Psoas muscle (tissue), 8 donors: ENCODE measurements around the gene CNNM3. TPM values are rescaled to one million over a fixed set of nuclear protein-coding genes. Genes with fewer than 3 reads are reported as not detected.

Experiments used
- ATAC-seq, 4 donors: fragments of 200-7000 bp; cut with Tn5 transposase; one replicate each; pipeline ENCODE4 v1.9.1; 2020; ENCODE audit warnings: moderate library complexity in 3 of 4, mild to moderate bottlenecking in 2 of 4
- DNase-seq, 2 donors: peaks; one replicate each; pipeline ENCODE4 v3.0.0-alpha.2; 2020
- H3K27ac ChIP-seq: fragments of 200-600 bp; one replicate; pipeline ENCODE4 v1.8.0; 2022
- H3K27me3 ChIP-seq, 3 donors: fragments of 200-600 bp in 1 of 3; one replicate each; pipeline versions ENCODE4 v1.6.1 to v1.8.0; 2013 to 2022; ENCODE audit warnings: low read length in 2 of 3, mild to moderate bottlenecking in 2 of 3, moderate library complexity in 1 of 3; ENCODE audit not compliant: insufficient read depth in 3 of 3
- H3K36me3 ChIP-seq, 2 donors: fragments of 200-600 bp in 1 of 2; one replicate each; pipeline versions ENCODE4 v1.6.1 to v1.8.0; 2013 to 2022; ENCODE audit warnings: low read depth in 1 of 2, mild to moderate bottlenecking in 1 of 2, moderate library complexity in 1 of 2; ENCODE audit not compliant: insufficient read depth in 1 of 2
- H3K4me1 ChIP-seq: fragments of 200-600 bp; one replicate; pipeline ENCODE4 v1.8.0; 2022
- H3K4me3 ChIP-seq: fragments of 200-600 bp; one replicate; pipeline ENCODE4 v1.8.0; 2022; ENCODE audit warnings: mild to moderate bottlenecking
- H3K9me3 ChIP-seq: fragments of 200-600 bp; one replicate; pipeline ENCODE4 v1.8.0; 2022
- CTCF ChIP-seq: fragments of 200-600 bp; IDR thresholded peaks from one replicate; pipeline ENCODE4 v1.8.0; 2022; ENCODE audit warnings: antibody characterized with exemption
- WGBS, 3 donors: extraction: QIAGEN DNeasy Blood & Tissue Kit; methylation state at CpG; one replicate each; pipeline versions ENCODE4 v1.1.6 to v1.1.7; 2013; 5-methylcytosine and 5-hydroxymethylcytosine counted together
- intact Hi-C, 2 donors: fragments of 100-400 bp; cut with DNase I; formaldehyde crosslinking; loops; one replicate each; pipeline versions ENCODE4 v1.11.0 to v1.14.2; 2022
- polyA plus RNA-seq, 3 donors: library from polyadenylated mRNA; stranded (reverse); fragments of 200-250 nt; gene quantifications; one replicate each; pipeline ENCODE4 v1.2.3, GENCODE V29; 2013
- total RNA-seq, 4 donors: library from RNA; stranded (reverse); fragmentation: NEBNext Ultra II Directional in 2 of 4; extraction: Animal tissue kit (Norgen Biotek cat#: 25700) in 2 of 4; gene quantifications; one replicate each; pipeline versions ENCODE4 v1.2.1 to v1.2.4, GENCODE V29; 2021 to 2023
- donor health status: healthy with polysubstance abuse.
- donor health status: DM: no; HTN: no; CAD: no; lungs with moderate emphysema.
- donor health status: Bipolar disorder and iron deficiency.
- donor health status: healthy.
- donor health status: DM: yes; HTN: yes; CAD: no.
- donor health status: DM: no; HTN: no; CAD: no.
- donor health status: DM: no; HTN: no; CAD: no.
- donor health status: DM: yes; HTN: yes; CAD: no.

The CNNM3 gene
- total and polyA plus RNA-seq, 7 donors: 4.2 to 12.6 (median 7.7) TPM

GRCh38 chr2:96810783-96811192, 5.3 kb upstream of the CNNM3 start:
- H3K27ac ChIP-seq: peak overlapping the region; percentile 71
- no peak for DNase-seq
- H3K9me3 ChIP-seq: no peaks in the 10 kb centered on the region
- H3K4me3 ChIP-seq: no peak overlapping the region
- no peaks in the 10 kb centered on the region for H3K27me3 ChIP-seq
- H3K36me3 ChIP-seq: peaks cover 0 to 40% of the 10 kb centered on the region in 2 donors
- WGBS, 3 donors: 75 to 88% (median 86%) methylated on average over 5 of the region's 5 CpGs
- H3K4me1 ChIP-seq: peaks cover 30% of the 10 kb centered on the region
- ATAC-seq: no peak
- intact Hi-C loops: no loop called here
- TF ChIP-seq CTCF: no peak

GRCh38 chr2:96811917-96812316, 4.2 kb upstream of the CNNM3 start:
- no peaks in the 10 kb centered on the region for H3K9me3 ChIP-seq
- H3K4me1 ChIP-seq: peaks cover 30% of the 10 kb centered on the region
- H3K4me3 ChIP-seq: no peak overlapping the region
- 15 to 22% (median 16%) methylated on average over 3 of the region's 3 CpGs for WGBS, 3 donors
- no peak for TF ChIP-seq CTCF
- peak overlapping the region; percentile 71 for H3K27ac ChIP-seq
- DNase-seq (peak; percentile 64 to 84), ATAC-seq (peak; percentile 17 to 51 (median 38))
- no peaks in the 10 kb centered on the region for H3K27me3 ChIP-seq
- intact Hi-C loops: no loop called here
- peaks cover 0 to 35% of the 10 kb centered on the region in 2 donors for H3K36me3 ChIP-seq

GRCh38 chr2:96813656-96814055, 2.4 kb upstream of the CNNM3 start:
- no peak for ATAC-seq
- H3K27ac ChIP-seq: no peak overlapping the region
- intact Hi-C loops: no loop called here

GRCh38 chr2:96815326-96816126, 542 bp upstream of the CNNM3 start:
- intact Hi-C loops: no loop called here
- 1 to 2% (median 1%) methylated on average over 48 to 60 of the region's 60 CpGs for WGBS, 3 donors
- ATAC-seq (peak in 1 of 4 donors; percentile 2), DNase-seq (no peak)
- H3K4me1 ChIP-seq: peaks cover 61% of the 10 kb centered on the region
- no peaks in the 10 kb centered on the region for H3K9me3 ChIP-seq
- TF ChIP-seq CTCF: no peak
- H3K36me3 ChIP-seq: peaks cover 0 to 23% of the 10 kb centered on the region in 2 donors
- H3K27ac ChIP-seq: peak overlapping the region; percentile 97
- H3K27me3 ChIP-seq: no peaks in the 10 kb centered on the region
- peak overlapping the region; percentile 93 for H3K4me3 ChIP-seq

More at GRCh38 chr2:96813656-96814055, 2.4 kb upstream of the CNNM3 start:
- no peaks in the 10 kb centered on the region for H3K27me3 ChIP-seq
- no peak overlapping the region for H3K4me3 ChIP-seq
- no peak for DNase-seq
- TF ChIP-seq CTCF: no peak
- no peaks in the 10 kb centered on the region for H3K9me3 ChIP-seq
- H3K36me3 ChIP-seq: peaks cover 0 to 30% of the 10 kb centered on the region in 2 donors
- WGBS, 3 donors: 84 to 95% (median 92%) methylated on average over 4 of the region's 4 CpGs
- H3K4me1 ChIP-seq: peaks cover 44% of the 10 kb centered on the region
